Lower leg skin (tissue), 4 donors: ENCODE results near the gene SLC39A7. TPM values are rescaled to one million over a fixed set of nuclear protein-coding genes. Genes with fewer than 3 reads are reported as not detected.

Experiments
- DNase-seq, 2 donors: peaks; one replicate each; pipeline ENCODE4 v3.0.0-alpha.2; 2019; ENCODE audit warnings: low spot score in 2 of 2
- H3K4me3 ChIP-seq: fragments of 200-600 bp; sonication (generic); 2 replicates; pipeline ENCODE4 v1.5.1; 2017; ENCODE audit warnings: mild to moderate bottlenecking, low read depth; ENCODE audit not compliant: poor library complexity, severe bottlenecking
- POLR2A ChIP-seq, 2 donors: fragments of 450-650 bp; IDR thresholded peaks; one replicate each; pipeline ENCODE4 v1.6.1; 2016 to 2017; ENCODE audit warnings: antibody characterized with exemption in 2 of 2, mild to moderate bottlenecking in 1 of 2, moderate library complexity in 1 of 2
- WGBS, 2 donors: methylation state at CpG; one replicate each; pipeline ENCODE4 v1.1.5; 2018; 5-methylcytosine and 5-hydroxymethylcytosine counted together
- intact Hi-C: fragments of 100-400 bp; cut with DNase I; formaldehyde crosslinking; loops from one replicate; pipeline ENCODE4 v1.15.0; 2023; ENCODE audit warnings: low total_unique reads
- total RNA-seq, 4 donors: library from RNA; depleted of rRNA; stranded (reverse); fragments of >200 nt; gene quantifications; one replicate each; pipeline ENCODE4 v1.1.0, GENCODE V29; 2016
- TF ChIP-seq, protein P1 (sequence below), 3 donors: fragments of 450-650 bp; IDR thresholded peaks; one replicate each; pipeline ENCODE4 v1.5.1; 2016; ENCODE audit warnings: antibody characterized with exemption in 3 of 3, mild to moderate bottlenecking in 3 of 3, moderate library complexity in 2 of 3

The SLC39A7 gene
- total RNA-seq, 4 donors from 2014 or later: 35.4 to 52.7 (median 39.1) TPM

DNA sequence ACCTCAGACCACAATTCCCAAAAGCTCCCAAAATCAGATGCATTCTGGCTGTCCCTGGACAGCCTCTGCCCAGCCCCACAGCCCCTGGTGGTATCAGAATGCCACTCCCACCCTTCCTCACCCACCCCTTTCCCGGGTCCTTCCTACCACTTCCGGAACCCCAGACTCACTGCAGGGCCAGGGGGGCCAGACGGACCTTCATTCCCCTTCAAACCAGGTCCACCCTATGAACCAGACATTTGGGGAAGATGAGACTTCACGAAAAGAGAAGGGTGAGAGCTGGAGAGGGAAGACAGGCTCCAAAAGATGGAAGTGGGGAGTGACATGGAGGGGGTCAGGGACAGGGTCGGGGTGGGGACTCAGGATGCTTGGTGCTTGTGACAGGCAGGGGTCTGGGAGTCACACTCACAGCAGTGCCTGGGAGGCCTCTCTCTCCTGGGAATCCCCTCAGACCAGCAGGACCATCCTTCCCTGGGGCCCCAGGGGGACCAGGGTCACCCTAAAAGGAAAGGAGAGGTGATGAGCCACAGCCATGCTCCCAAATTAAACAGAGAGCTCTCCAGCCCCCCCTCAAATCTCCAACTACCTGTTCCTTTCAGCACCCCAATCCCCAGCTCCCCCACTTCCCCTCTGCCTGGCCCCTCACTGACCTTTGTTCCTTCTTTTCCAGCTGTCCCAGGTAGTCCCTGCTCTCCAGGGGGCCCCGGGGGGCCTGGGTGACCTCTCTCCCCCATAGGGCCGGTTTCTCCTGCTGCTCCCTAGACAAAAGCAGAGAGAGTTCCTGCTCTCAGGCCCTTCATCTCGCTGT, 28.6 kb upstream of the SLC39A7 start:
- intact Hi-C loops: no loop called here
- DNase-seq: no peak
- TF ChIP-seq, protein P1, sequence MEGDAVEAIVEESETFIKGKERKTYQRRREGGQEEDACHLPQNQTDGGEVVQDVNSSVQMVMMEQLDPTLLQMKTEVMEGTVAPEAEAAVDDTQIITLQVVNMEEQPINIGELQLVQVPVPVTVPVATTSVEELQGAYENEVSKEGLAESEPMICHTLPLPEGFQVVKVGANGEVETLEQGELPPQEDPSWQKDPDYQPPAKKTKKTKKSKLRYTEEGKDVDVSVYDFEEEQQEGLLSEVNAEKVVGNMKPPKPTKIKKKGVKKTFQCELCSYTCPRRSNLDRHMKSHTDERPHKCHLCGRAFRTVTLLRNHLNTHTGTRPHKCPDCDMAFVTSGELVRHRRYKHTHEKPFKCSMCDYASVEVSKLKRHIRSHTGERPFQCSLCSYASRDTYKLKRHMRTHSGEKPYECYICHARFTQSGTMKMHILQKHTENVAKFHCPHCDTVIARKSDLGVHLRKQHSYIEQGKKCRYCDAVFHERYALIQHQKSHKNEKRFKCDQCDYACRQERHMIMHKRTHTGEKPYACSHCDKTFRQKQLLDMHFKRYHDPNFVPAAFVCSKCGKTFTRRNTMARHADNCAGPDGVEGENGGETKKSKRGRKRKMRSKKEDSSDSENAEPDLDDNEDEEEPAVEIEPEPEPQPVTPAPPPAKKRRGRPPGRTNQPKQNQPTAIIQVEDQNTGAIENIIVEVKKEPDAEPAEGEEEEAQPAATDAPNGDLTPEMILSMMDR (IDR thresholded peaks at IDR 0.05): no peak
- no peak for TF ChIP-seq POLR2A (IDR thresholded peaks at IDR 0.05)
- no peak overlapping the region for H3K4me3 ChIP-seq
- WGBS, 2 donors: 65 to 69% methylated on average over 8 of the region's 8 CpGs

GRCh38 chr6:33172688-33173534, 27.8 kb upstream of the SLC39A7 start:
- no peak for DNase-seq
- intact Hi-C loops: no loop called here

DNA sequence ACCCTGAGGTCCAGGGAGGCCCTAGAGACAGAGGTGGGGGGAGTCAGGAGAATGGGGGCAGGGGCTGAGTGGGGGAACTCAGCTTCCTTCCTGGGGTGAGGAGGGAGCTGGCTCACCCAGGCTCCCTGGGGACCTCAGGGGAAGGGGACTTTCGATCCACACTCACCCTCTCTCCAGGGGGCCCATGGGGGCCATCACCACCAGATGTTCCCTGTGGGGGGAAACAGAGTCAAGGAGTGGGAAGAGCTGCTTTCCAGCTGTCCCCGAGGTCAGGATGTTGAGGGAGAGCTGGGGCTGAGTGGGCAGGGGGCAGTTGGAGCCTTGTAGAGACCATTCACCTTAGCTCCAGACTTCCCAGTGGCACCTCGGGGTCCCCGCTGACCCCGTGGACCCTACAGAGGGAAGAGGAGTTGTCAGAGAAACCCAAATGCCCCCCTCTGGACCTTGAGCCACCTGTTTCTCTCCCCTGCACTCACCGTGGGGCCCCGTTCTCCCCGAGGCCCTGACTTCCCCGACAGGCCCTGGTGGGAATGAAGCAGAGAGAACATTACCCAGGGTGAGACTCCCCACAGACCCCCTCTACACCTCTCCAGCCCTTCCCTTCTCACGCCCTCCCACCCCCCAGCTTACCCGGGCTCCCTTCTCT, 27.0 kb upstream of the SLC39A7 start:
- DNase-seq: no peak
- H3K4me3 ChIP-seq: no peak overlapping the region
- intact Hi-C loops: no loop called here
- WGBS, 2 donors: 72 to 73% methylated on average over 10 to 11 of the region's 11 CpGs
- TF ChIP-seq, protein P1 (IDR thresholded peaks at IDR 0.05): no peak
- no peak for TF ChIP-seq POLR2A (IDR thresholded peaks at IDR 0.05)

More at GRCh38 chr6:33172688-33173534, 27.8 kb upstream of the SLC39A7 start:
- no peak for TF ChIP-seq POLR2A (IDR thresholded peaks at IDR 0.05)
- TF ChIP-seq, protein P1 (IDR thresholded peaks at IDR 0.05): peak in 1 of 3 donors; percentile 37
- H3K4me3 ChIP-seq: no peak overlapping the region
- 58 to 74% methylated on average over 15 to 16 of the region's 16 CpGs for WGBS, 2 donors

GRCh38 chr6:33174784-33175183, 25.9 kb upstream of the SLC39A7 start:
- intact Hi-C loops: no loop called here
- no peak overlapping the region for H3K4me3 ChIP-seq
- no peak for TF ChIP-seq POLR2A (IDR thresholded peaks at IDR 0.05)
- TF ChIP-seq, protein P1 (IDR thresholded peaks at IDR 0.05): no peak
- 80 to 82% methylated on average over 4 of the region's 4 CpGs for WGBS, 2 donors
- DNase-seq: no peak

DNA sequence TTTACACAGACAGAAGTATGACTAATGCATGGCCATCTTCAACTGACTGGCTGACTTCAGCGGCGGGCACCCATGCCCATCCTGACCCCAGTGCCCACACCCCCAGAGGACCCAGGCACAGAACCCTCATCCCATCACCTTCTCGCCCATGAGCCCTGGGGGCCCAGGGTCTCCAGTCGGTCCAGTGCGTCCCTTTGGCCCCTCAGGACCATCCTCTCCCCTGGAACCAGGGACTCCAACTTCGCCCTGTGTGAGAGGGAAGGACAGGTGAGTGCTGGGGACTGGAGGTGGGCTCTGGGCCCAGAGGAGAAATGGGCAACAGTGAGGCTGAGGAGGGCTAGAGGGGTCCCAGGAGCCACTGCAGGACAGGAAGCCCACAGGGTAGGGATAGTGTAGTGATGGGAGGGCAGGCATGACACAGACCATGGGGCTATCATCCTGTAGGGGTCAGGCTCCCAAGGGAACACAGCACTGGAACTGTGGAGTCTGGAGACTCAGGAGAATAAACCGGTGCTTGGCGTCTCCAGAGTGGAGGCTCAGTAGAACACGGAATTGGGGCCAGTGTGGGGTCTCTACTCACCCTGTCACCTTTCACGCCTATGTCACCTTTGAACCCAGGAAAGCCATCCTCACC, 25.1 kb upstream of the SLC39A7 start:
- no peak overlapping the region for H3K4me3 ChIP-seq
- intact Hi-C loops: no loop called here
- DNase-seq: no peak
- TF ChIP-seq, protein P1 (IDR thresholded peaks at IDR 0.05): no peak
- no peak for TF ChIP-seq POLR2A (IDR thresholded peaks at IDR 0.05)
- 72 to 86% methylated on average over 10 of the region's 10 CpGs for WGBS, 2 donors
